ENCODE data around the gene DPPA3.
A peak's percentile ranks its signal among the peaks of the same experiment; 100 is the strongest.

DPPA3 gene

GRCh38 chr12:7758766-7759140, 47.5 kb downstream of the DPPA3 start:
- Histone ChIP-seq H2BK15ac (ENCODE audit: low read length) (no peak overlapping the region), H3K27ac (replicated peaks; ENCODE audit: low read length) (no peak overlapping the region), H2BK5ac (ENCODE audit: low read length) (no peak overlapping the region), H3K4ac (ENCODE audit: low read length) (no peak overlapping the region), H2BK120ac (ENCODE audit: low read depth, low read length) (no peak overlapping the region), H2BK12ac (ENCODE audit: low read length) (no peak overlapping the region), H3K36me3 (replicated peaks in 1 of 2; ENCODE audit: control insufficient read depth in 2 of 2, insufficient read depth in 2 of 2, low read length in 2 of 2) (no peaks in the 10 kb centered on the region), H3K4me2 (ENCODE audit: insufficient read depth, low read length, poor library complexity, severe bottlenecking) (no peak overlapping the region), H3K18ac (ENCODE audit: low read length) (no peak overlapping the region), H2AK5ac (ENCODE audit: low read depth, low read length) (no peak overlapping the region), H3K4me3 (ENCODE audit: low read length in 2 of 2) (no peak overlapping the region), H3K27me3 (ENCODE audit: control insufficient read depth in 3 of 3, insufficient read depth in 3 of 3, low read depth in 1 of 3, low read length in 3 of 3) (no peaks in the 10 kb centered on the region), H3K9ac (ENCODE audit: low read depth, low read length, poor library complexity) (no peak overlapping the region), H3K9me3 (replicated peaks in 1 of 2; ENCODE audit: control insufficient read depth in 2 of 2, insufficient read depth in 1 of 2, low read depth in 1 of 2, low read length in 2 of 2) (no peaks in the 10 kb centered on the region), H3K14ac (ENCODE audit: low read length) (no peak overlapping the region), H3K79me1 (ENCODE audit: low read depth, low read length) (no peaks in the 10 kb centered on the region), H3K23ac (ENCODE audit: low read depth, low read length, poor library complexity) (no peak overlapping the region), H4K91ac (ENCODE audit: low read depth, low read length, poor library complexity) (no peak overlapping the region), H3K4me1 (ENCODE audit: control insufficient read depth in 2 of 2, insufficient read depth in 1 of 2, low read depth in 1 of 2, low read length in 2 of 2) (peaks cover 0 to 2% of the 10 kb centered on the region in 2 donors), H2AFZ (ENCODE audit: low read length) (peak overlapping the region; percentile 18), H4K8ac (ENCODE audit: low read depth, low read length) (no peak overlapping the region)
- no peak for DNase-seq (ENCODE audit: low spot score)
- WGBS, 2 donors (ENCODE audit: extremely low coverage in 2 of 2, insufficient read length in 2 of 2, insufficient replicate concordance in 1 of 2): no CpG with 5 or more reads among the region's 9 CpGs
